NCI-H82 treated with DMSO at 0.1 percent for 48 hours (cell line): ENCODE results near the gene ZCWPW2.

Experiments
- DNase-seq: peaks from one replicate; lab custom pipeline; 2025; ENCODE audit not compliant: unreplicated experiment; lab: John Stamatoyannopoulos, UW

Gene ZCWPW2

GRCh38 chr3:28575100-28575745 lies 226.7 kb downstream of the ZCWPW2 start:
- DNase-seq = no peak
